ENCODE measurements around the gene FBXO30.

GRCh38 chr6:145784683-145785082, 29.9 kb downstream of the FBXO30 start:
- TF ChIP-seq MLX (CRISPR knock-in tag; conservative IDR thresholded peaks at IDR 0.05) (no peak), ATF2 (CRISPR knock-in tag; IDR thresholded peaks at IDR 0.05) (no peak), NKRF (IDR thresholded peaks at IDR 0.05; ENCODE audit: borderline replicate concordance) (no peak), POLR2AphosphoS2 (IDR thresholded peaks at IDR 0.05; ENCODE audit: low read length) (no peak), CHD7 (IDR thresholded peaks at IDR 0.05; ENCODE audit: low read depth, low read length) (no peak), CTCF (IDR thresholded peaks at IDR 0.05 in 2 of 3, conservative IDR thresholded peaks at IDR 0.05 in 1 of 3; ENCODE audit: insufficient read depth in 2 of 3, low read depth in 1 of 3, low read length in 3 of 3) (no peak), KAT7 (CRISPR knock-in tag; IDR thresholded peaks at IDR 0.05; ENCODE audit: borderline replicate concordance) (no peak), FOS (IDR thresholded peaks at IDR 0.05; ENCODE audit: extremely low read depth, insufficient read length) (no peak), YY1 (IDR thresholded peaks at IDR 0.05; ENCODE audit: borderline replicate concordance in 1 of 3, control insufficient read depth in 1 of 3, extremely low read depth in 1 of 3, insufficient read depth in 3 of 3, insufficient read length in 1 of 3, insufficient replicate concordance in 2 of 3, low read depth in 1 of 3, low read length in 2 of 3) (no peak)

Measured in K562 (cell line).